Measurements from ENCODE around the gene RNF126.

The RNF126 gene

DNA sequence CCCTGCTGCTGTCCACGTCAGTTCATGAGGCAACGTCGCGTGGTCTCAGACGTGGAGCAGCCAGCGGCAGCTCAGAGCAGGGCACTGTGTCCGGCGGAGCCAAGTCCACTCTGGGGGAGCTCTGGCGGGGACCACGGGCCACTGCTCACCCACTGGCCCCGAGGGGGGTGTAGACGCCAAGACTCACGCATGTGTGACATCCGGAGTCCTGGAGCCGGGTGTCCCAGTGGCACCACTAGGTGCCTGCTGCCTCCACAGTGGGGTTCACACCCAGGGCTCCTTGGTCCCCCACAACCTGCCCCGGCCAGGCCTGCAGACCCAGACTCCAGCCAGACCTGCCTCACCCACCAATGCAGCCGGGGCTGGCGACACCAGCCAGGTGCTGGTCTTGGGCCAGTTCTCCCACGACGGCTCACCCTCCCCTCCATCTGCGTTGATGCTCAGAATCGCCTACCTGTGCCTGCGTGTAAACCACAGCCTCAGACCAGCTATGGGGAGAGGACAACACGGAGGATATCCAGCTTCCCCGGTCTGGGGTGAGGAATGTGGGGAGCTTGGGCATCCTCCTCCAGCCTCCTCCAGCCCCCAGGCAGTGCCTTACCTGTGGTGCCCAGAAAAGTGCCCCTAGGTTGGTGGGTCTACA, 19.8 kb upstream of the RNF126 start:
- TF ChIP-seq, protein P1, sequence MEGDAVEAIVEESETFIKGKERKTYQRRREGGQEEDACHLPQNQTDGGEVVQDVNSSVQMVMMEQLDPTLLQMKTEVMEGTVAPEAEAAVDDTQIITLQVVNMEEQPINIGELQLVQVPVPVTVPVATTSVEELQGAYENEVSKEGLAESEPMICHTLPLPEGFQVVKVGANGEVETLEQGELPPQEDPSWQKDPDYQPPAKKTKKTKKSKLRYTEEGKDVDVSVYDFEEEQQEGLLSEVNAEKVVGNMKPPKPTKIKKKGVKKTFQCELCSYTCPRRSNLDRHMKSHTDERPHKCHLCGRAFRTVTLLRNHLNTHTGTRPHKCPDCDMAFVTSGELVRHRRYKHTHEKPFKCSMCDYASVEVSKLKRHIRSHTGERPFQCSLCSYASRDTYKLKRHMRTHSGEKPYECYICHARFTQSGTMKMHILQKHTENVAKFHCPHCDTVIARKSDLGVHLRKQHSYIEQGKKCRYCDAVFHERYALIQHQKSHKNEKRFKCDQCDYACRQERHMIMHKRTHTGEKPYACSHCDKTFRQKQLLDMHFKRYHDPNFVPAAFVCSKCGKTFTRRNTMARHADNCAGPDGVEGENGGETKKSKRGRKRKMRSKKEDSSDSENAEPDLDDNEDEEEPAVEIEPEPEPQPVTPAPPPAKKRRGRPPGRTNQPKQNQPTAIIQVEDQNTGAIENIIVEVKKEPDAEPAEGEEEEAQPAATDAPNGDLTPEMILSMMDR (IDR thresholded peaks at IDR 0.05; ENCODE audit: insufficient read depth, low read depth, low read length, missing control alignments): no peak
- H3K4me3 ChIP-seq (ENCODE audit: low read depth, low read length): no peak overlapping the region
- DNase-seq (ENCODE audit: low read depth): no peak

- H3K4me3 ChIP-seq (ENCODE audit: low read depth, low read length): peak overlapping the region; percentile 12; the same call in 1 of the 2 replicates
- TF ChIP-seq, protein P1 (IDR thresholded peaks at IDR 0.05; ENCODE audit: insufficient read depth, low read depth, low read length, missing control alignments): no peak
- peak; percentile 97 for DNase-seq (ENCODE audit: low read depth)
Measured at GRCh38 chr19:681029-682019, 18.3 kb upstream of the RNF126 start.

DNA sequence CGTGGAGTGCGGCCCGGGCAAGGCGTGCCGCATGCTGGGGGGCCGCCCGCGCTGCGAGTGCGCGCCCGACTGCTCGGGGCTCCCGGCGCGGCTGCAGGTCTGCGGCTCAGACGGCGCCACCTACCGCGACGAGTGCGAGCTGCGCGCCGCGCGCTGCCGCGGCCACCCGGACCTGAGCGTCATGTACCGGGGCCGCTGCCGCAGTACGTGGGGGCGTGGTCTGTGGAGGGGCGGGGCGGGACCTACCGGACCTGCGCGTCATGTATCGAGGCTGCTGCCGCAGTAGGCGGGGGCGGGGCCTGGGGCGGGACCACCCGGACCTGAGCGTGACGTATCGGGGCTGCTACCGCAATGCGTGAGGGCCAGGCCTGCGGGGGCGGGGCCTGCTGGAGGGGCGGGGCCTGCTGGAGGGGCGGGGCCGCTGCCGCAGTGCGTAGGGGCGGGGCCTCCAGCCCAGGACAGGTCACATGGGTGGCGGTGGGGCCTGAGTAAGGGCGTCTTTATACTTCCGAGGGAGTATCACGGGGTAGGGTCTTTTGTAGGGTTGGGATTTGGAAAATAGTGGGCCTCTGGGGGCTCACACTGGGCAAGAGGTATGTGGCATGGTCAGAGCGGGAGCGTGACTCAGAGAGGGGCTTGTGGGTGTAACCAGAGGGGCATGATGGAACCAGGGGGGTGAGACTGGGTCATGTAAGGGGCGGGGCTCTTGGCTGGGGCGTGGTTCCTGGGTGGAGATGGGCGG, 17.4 kb upstream of the RNF126 start:
- H3K4me3 ChIP-seq (ENCODE audit: low read depth, low read length): peak overlapping the region; percentile 79
- peak; percentile 100 for DNase-seq (ENCODE audit: low read depth)
- TF ChIP-seq, protein P1 (IDR thresholded peaks at IDR 0.05; ENCODE audit: insufficient read depth, low read depth, low read length, missing control alignments): peak; percentile 56

- TF ChIP-seq, protein P1 (IDR thresholded peaks at IDR 0.05; ENCODE audit: insufficient read depth, low read depth, low read length, missing control alignments): no peak
- H3K4me3 ChIP-seq (ENCODE audit: low read depth, low read length): peak overlapping the region; percentile 49
- peak; percentile 55 for DNase-seq (ENCODE audit: low read depth)
Measured at GRCh38 chr19:679418-680286, 16.6 kb upstream of the RNF126 start.

GRCh38 chr19:678791-679388, 15.9 kb upstream of the RNF126 start:
- TF ChIP-seq, protein P1 (IDR thresholded peaks at IDR 0.05; ENCODE audit: insufficient read depth, low read depth, low read length, missing control alignments): no peak
- no peak for DNase-seq (ENCODE audit: low read depth)
- H3K4me3 ChIP-seq (ENCODE audit: low read depth, low read length): peak overlapping the region; percentile 49
